Measurements from ENCODE around the gene COA1.

Gene COA1

GRCh38 chr7:43697690-43698089 is 31.6 kb downstream of the COA1 start:
- no peaks in the 10 kb centered on the region for H3K27me3 ChIP-seq
- no peak for TF ChIP-seq CTCF (IDR thresholded peaks at IDR 0.05; ENCODE audit: low read depth, low read length)
- no peaks in the 10 kb centered on the region for H3K36me3 ChIP-seq
- H3K4me1 ChIP-seq = peaks cover 11% of the 10 kb centered on the region
- H3K9me3 ChIP-seq = no peaks in the 10 kb centered on the region
- H3K4me3 ChIP-seq (ENCODE audit: low read depth, low read length) = no peak overlapping the region
- no peak for DNase-seq

- no peak overlapping the region for H3K4me3 ChIP-seq (ENCODE audit: low read depth, low read length)
- peaks cover 11% of the 10 kb centered on the region for H3K4me1 ChIP-seq
- no peak for TF ChIP-seq CTCF (IDR thresholded peaks at IDR 0.05; ENCODE audit: low read depth, low read length)
- no peaks in the 10 kb centered on the region for H3K9me3 ChIP-seq
- H3K27me3 ChIP-seq = no peaks in the 10 kb centered on the region
- no peaks in the 10 kb centered on the region for H3K36me3 ChIP-seq
- no peak for DNase-seq
These were observed 34.0 kb downstream of the COA1 start for GRCh38 chr7:43695365-43695764.

- DNase-seq = no peak
These were observed 34.9 kb downstream of the COA1 start for GRCh38 chr7:43694399-43694748.

GRCh38 chr7:43693687-43694398 is 35.5 kb downstream of the COA1 start:
- H3K4me3 ChIP-seq (ENCODE audit: low read depth, low read length) = no peak overlapping the region
- TF ChIP-seq CTCF (IDR thresholded peaks at IDR 0.05; ENCODE audit: low read depth, low read length) = no peak

More at GRCh38 chr7:43694399-43694748, 34.9 kb downstream of the COA1 start:
- no peak overlapping the region for H3K4me3 ChIP-seq (ENCODE audit: low read depth, low read length)
- peaks cover 7% of the 10 kb centered on the region for H3K4me1 ChIP-seq
- TF ChIP-seq CTCF (IDR thresholded peaks at IDR 0.05; ENCODE audit: low read depth, low read length) = no peak
- H3K27me3 ChIP-seq = no peaks in the 10 kb centered on the region
- H3K9me3 ChIP-seq = no peaks in the 10 kb centered on the region
- no peaks in the 10 kb centered on the region for H3K36me3 ChIP-seq

GRCh38 chr7:43692582-43693373 is 36.5 kb downstream of the COA1 start:
- Histone ChIP-seq H3K36me3 (no peaks in the 10 kb centered on the region), H3K4me3 (ENCODE audit: low read depth, low read length) (no peak overlapping the region), H3K9me3 (no peaks in the 10 kb centered on the region), H3K4me1 (no peaks in the 10 kb centered on the region; the same call in 1 of the 2 replicates), H3K27me3 (no peaks in the 10 kb centered on the region)
- DNase-seq = no peak
- TF ChIP-seq CTCF (IDR thresholded peaks at IDR 0.05; ENCODE audit: low read depth, low read length) = no peak

More at GRCh38 chr7:43693687-43694398, 35.5 kb downstream of the COA1 start:
- Histone ChIP-seq H3K9me3 (no peaks in the 10 kb centered on the region), H3K27me3 (no peaks in the 10 kb centered on the region), H3K4me1 (peaks cover 7% of the 10 kb centered on the region), H3K36me3 (no peaks in the 10 kb centered on the region)
- no peak for DNase-seq

GRCh38 chr7:43691611-43692010 is 37.7 kb downstream of the COA1 start:
- Histone ChIP-seq H3K4me1 (no peaks in the 10 kb centered on the region; the same call in 1 of the 2 replicates), H3K27me3 (no peaks in the 10 kb centered on the region), H3K4me3 (ENCODE audit: low read depth, low read length) (no peak overlapping the region), H3K36me3 (no peaks in the 10 kb centered on the region), H3K9me3 (no peaks in the 10 kb centered on the region)
- TF ChIP-seq CTCF (IDR thresholded peaks at IDR 0.05; ENCODE audit: low read depth, low read length) = no peak
- DNase-seq = no peak
